IPS-NIHi7 (cell line): ENCODE results near the gene EIF3K.
"Not testable (repeated sequence)": the region's sequence is repeated elsewhere in the genome, so short reads cannot be mapped to it uniquely, and the experiment has no call there.

Experiments used
- DNase-seq: peaks from one replicate; pipeline ENCODE4 v3.0.0; 2012; ENCODE audit warnings: mixed read lengths; ENCODE audit errors: extremely low spot score

EIF3K gene, protein sequence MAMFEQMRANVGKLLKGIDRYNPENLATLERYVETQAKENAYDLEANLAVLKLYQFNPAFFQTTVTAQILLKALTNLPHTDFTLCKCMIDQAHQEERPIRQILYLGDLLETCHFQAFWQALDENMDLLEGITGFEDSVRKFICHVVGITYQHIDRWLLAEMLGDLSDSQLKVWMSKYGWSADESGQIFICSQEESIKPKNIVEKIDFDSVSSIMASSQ

DNA sequence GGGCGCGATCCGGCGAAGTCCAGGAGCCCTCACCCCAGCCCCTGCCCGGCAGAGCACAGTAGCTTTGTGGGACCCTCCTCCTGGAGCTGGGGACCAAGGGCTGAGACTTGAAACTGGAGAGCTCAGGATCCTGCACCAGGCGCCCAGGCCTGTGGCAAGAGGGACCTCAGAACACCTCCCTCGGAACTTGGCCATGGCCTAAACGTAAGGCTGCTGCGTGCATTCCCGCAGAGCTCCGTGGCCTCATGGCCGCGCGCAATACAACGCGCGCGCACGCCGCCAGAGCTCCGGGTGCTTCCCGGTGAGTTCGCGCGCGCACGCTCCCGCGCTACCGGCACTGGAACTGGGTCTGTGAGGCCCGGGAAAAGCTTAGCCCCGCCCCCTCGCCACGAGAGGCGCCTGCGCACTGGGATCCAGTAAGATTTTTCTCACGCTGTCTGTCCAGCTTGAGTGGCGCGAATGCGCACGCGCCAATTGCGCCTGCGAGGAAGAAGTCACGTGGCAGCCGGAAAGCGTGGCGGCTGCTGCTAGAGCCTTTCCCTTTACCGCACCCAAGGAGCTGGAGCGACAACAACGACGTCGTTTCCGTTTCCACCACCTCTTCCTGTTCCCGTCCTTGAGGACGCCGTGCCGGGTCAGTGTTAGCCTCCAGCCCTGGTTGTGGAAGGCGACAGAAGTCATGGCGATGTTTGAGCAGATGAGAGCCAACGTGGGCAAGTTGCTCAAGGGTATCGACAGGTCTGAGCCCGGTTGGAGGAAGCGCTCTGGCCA, at the start of gene EIF3K:
EIF3K (plus strand) TSS at position 599 of the 771 bp plus-strand sequence; CDS start at position 680, 81 bp downstream.
- DNase-seq = peak; percentile 99

DNA sequence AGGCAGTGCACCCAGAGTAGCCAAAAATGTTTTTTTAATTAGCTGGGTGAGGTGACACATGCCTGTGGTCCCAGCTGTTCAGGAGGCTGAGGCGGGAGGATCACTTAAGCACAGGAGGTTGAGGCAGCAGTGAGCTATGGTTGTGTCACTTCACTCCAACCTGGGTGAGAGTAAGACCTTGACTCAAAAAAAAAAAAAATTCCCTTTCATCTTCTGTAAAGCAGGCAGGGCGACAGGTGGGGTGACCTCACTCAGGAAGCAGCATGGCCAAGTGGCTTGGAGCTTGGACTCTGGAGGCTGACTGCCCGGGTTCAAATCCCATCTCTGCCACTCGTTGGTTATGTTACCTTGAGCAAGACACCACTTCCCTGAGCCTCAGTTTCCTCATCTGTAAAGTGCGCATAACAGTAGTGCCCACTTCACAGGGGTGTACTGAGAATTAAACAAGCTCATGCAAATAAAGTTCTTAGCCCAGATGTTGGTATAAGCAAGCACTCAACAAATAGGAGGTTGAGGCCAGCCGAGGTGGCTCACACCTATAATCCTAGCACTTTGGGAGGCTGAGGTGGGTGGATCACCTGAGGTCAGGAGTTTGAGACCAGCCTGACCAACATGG, 49.5 kb upstream of the EIF3K start:
- no peak for DNase-seq

DNA sequence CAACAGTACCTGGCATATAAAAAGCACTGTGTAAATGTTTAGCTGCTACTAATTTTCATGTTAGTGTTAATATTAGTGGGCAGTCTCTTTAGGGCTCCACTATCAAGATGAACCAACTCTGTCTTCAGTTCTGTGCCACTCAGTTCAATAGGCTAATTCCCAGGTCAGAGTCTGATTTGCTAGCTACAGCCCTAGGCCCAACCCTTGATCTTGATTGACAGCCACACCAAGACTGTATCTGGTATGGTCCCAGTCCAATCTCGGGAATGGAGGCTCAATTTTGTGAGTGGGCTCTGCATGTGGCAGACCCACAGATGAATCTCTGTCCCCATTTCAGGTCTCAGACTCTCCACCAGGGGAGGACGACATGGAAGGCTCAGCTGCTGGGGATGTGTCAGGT, 47.3 kb upstream of the EIF3K start:
- DNase-seq = no peak

DNA sequence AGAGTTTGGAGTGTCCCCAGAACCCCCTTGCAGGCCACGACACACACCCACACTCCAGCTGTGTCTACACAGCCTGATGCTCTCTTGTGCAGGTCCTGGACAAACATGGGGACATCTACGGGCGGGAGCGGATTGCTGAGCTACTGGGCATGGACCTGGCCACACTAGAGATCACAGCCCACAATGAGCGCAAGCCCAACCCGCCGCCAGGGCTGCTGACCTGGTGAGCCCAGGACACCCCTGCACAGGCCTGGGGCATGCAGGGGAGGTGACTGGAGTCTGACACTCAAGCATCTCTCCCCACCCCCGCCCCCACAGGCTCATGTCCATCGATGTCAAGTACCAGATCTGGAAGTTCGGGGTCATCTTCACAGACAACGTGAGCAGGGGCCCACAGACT, 41.2 kb upstream of the EIF3K start:
- DNase-seq = no peak

DNA sequence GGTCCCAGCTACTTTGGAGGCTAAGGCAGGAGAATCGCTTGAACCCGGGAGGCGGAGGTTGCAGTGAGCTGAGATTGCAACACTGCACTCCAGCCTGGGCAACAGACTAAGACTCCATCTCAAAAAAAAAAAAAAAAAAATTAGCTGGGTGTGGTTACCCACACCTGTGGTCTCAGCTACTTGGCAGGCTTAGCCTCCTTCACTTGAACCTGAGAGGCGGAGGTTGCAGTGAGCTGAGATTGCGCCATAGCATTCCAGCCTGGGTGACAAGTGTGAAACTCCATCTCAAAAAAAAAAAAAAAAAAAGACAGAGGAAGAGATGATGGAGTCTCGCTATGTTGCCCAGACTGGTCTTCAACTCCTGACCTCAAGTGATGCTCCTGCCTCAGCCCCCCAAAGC, 39.7 kb upstream of the EIF3K start:
- DNase-seq = not testable (repeated sequence)

DNA sequence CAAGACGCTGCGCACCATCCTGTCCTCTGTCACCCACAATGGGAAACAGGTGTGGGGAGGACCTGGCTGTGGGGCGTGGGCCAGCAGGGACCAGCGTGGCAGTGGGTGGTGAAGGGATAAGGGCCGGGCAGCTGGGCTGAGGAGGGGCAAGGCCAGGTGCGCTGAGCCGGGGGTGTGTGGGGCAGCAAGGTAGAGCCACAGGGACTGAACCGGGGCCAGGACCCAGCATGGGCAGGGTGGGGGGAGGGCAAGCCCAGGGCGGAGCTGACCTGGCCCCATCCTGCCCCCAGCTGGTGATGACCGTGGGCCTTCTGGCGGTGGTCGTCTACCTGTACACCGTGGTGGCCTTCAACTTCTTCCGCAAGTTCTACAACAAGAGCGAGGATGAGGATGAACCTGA, 38.9 kb upstream of the EIF3K start:
- DNase-seq = no peak

DNA sequence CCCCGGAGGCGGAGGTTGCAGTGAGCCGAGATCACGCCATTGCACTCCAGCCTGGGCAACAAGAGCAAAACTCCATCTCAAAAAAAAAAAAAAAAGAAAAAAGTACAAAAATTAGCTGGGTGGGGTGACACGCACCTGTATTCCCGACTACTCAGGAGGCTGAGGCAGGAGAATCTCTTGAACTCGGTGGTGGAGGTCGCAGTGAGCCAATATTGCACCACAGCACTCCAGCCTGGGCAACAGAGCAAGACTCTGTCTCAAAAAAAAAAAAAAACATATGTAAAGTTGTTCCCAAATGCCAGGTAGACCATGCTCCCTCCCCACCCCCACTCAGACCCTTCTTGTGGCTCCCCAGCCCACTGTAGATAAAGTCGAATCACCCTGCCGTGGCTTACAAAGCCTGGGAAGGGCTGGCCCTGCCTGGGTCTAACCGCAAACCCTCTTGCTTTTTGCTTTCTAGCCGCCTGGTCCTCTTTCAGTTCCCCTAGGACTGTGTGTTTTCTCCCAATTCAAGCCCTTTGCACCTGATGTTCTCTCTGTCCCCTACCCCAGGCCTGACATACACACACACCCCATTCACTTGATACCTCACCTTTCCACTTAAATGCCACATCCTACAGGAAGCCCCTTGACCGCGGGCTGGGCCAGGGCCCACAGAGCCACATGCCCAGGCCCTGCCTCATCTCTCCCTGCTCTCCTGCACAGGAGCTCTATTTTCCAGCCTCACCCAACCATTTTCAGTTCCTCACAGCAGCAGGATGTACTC, 35.6 kb upstream of the EIF3K start:
- DNase-seq = no peak

DNA sequence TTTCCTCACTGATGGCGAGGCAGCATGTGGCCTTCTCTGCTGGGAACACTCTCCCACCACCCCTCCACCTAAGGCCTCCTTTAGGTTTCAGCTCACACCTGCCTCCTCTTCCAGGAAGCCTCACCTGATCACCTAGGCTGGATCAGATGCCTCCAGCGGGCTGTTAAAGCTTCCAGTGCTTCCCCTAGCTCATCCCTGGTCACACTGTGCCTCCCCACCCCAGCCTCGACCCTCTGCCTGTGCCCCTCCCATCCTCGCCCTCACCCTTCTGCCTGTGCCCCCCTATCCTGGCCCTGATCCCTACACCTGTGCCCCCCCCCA, 35.0 kb upstream of the EIF3K start:
- DNase-seq = no peak

DNA sequence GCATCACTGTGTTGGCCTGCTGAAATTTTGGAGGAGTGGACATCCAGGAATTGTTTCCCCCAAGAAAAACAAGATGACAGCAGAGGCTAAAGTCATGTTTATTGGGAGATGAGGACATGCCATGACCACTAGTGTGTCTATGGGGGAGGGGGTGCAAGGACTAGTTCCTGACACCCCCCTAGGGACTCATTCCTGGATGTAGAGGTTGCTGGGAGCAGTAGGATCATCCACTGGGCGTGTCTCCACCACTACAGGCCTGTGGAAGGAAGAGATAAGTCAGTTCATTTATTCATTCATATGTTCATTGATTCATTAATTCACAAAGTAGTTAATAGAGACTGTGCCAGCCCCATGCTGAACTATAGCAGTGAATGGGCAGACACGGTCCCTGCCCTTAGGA, 31.4 kb upstream of the EIF3K start:
- DNase-seq = no peak

DNA sequence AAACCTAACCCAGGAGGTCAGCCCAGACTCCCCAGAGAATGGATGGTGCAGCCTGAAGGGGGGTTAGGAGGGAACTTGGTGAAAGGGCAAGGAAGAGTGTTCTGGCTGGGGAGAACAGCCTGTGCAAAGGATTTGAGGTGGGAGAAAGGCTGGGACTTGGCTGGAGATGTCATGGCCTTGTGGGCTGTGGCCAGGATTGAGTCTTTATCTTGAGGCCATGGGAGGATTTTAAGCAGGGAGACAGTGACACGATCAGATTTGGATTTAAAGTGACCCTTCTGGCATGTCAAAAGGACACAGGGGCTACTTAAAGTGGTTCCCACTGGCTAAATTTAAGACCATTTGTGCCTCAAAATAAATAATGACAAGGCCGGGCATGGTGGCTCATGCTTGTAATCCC, 30.9 kb upstream of the EIF3K start:
- no peak for DNase-seq

DNA sequence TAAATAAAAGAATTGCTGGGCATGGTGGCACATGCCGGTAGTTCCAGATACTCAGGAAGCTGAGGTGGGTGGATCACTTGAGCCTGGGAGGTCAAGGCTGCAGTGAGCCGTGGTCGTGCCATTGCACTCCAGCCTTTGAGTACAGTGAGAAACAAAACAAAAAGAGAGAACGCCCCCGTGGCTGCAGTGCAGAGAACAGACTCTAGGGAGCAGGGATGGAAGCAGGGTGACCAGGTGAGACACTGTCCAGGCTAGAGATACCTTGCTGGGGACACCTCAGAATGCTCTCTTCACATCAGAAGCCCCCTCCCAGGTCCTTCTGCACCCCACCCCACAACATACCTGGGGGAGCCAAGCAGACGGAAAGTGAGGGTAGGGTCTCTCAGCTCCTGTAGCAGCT, 26.0 kb upstream of the EIF3K start:
- DNase-seq = peak; percentile 42

DNA sequence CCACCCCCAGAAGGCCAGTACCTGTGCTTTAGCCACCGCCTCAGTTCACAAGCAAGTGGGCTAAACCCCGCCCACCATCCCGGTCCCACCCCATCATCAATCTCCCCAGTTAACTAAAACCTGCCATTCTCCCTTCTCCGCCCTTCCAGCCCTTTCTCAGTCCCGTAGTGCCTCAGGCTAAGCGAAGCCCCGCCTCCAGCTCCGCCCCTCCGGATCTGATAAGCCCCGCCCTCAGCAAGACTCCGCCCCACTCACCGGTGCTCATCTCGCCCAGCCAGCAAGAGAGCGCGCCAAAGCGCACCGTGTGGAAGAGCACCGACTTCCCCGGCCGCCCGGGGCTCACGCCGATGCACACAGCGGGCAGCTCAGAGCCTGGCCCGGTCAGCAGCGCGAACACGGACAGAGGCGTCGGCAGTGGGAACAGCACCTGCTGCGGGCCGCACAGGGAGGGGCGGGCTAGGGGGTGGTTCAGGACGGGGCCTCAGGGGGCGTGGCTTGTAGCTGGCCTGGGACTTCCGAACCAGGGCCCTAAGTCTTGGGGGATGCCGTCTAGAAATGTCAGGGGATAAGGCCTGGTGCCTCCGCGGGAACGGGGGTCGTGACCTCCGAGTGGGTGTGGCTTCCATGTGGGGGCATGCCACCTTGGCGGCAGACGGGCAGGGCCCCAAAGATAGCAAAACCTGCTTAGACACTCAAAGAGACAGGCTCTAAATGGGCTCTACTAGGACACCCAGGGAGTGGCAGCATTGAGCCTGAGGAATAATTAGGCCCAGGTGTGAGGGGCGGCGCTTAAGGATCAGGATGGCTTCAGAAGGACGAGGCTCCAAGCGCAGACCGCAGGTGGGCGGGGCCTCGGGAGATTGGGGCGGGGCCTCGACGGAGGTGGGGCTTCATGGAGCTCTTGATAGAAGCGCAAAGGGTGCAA, 22.7 kb upstream of the EIF3K start:
- peak; percentile 95 for DNase-seq

DNA sequence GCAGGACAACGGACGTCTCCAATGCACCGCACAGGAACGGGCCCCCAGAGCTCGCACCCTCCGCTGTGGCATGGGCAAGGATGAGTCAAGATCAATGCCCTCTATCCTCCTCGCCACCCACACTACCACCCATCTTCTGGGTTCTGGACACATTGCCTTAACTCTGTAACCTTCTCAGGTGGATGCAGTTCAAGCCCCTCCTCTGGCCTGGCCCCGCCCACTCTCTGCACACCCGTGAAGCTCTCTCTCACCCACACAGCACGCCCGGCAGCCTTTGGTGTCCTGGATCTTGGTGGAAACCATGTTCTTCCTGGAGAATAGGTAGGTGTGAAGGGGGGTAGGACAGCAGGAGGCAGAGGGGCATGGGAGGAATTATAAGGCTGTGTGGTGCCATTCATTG, 21.9 kb upstream of the EIF3K start:
- DNase-seq = no peak

DNA sequence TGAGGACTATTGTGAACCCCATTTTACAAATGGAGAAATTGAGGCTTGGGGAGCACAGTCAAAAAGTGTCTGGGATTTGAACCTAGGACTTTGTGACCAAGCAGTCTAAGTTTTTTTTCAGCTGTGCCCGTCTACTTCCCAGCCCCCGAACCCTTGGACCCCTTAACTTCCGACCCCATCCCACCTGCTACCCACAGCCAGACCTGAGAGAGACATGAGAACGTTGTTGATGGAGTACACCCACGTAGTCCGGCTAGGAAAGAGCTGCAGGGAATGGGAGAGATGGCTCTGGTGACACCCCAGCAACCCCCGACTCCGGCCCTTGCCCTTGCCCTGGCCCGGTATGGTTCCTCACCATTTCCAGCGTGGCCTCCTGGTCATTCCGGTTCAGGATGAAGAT, 19.3 kb upstream of the EIF3K start:
- no peak for DNase-seq

DNA sequence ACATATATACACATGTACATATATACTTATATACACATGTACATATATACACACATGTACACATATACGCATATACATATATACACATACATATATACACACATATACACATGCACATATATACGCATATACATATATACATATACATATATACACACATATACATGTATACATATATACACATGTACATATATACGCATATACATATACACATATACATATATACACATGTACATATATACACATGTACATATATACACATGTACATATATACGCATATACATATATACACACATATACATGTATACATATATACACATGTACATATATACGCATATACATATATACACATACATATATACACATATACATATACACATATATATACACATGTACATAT, 16.1 kb upstream of the EIF3K start:
- not testable (repeated sequence) for DNase-seq

DNA sequence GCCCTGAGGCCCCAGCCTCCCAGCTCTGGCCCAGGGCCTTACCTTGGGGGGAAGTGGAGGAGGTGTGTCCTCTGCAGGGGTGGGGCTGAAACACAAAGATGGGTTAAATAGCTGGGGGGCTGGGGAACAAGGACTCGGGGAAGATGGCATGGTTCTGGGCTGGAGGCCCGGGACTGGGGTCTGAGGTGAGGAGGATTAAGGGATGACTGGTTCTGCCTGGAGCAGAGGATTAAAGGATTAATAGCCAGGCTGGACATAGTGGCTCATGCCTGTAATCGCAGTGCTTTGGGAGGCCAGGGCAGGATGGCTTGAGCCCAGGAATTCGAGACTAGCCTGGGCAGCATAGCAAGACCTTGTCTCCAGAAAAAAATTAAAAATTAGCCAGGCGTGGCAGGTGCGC, 12.9 kb upstream of the EIF3K start:
- no peak for DNase-seq

DNA sequence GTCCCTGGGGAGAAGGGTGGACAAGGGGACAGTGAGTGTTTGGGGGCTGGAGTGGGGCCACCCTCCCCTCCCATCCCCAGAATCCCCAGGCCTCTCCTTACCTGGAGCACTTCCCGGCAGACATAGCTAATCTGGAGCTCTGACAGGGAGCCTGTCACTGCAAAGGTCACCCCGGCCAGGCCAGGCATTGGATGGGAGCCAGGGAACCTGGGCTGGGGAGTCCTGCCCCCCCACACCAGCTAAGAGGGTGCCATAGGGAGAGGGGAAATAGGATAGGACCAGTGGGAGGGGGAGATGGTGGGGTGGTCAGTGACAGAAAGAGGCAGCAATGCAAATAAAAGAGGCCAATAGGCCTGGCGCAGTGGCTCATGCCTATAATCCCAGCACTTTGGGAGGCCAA, 4.7 kb upstream of the EIF3K start:
- no peak for DNase-seq

DNA sequence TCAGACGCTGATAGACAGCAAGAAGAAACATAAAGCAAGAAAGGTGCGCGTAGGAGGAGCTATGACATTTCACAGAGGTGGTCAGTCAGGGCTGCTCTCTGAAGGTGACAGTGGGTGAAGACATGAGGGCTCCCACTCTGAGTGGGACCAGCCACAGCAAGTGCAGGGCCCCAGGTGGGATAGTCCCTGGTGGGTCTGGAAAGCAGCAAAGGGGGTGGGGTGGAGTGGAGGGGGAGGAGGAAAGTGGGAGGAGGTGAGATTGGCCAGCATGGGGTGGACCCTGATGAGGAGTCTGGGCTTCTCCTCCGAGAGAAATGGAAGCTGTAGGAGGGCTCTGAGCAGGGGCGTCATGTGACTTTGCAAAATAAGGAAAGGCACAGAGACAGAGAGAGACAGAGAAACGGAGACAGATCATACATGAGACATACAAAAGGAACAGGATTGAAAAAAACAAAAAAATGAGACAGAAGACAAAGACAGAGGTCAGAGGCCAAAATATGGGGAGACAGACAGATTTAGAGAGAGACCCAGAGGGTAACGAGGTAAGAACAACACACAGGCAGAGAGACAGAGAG, 3.9 kb upstream of the EIF3K start:
- DNase-seq = no peak

DNA sequence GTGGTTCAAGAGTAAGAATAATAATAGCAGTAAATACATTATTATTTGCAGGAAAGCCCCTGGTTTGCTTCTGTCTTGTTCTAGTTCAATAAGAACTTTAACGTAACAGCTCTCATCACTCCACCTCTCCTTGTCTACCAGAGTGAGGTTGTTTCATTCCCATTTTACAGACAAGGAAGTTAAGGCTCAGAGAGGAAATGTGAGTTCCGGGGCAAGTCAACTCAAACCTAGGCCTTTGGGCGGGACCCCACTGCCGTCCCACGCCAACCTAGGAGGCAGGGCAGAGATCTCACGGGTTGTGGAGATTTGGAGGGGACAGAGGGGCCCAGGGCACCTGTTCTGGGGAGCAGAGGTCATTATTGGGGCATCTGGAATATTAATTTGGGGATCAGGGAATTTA, 2.7 kb upstream of the EIF3K start:
- no peak for DNase-seq

DNA sequence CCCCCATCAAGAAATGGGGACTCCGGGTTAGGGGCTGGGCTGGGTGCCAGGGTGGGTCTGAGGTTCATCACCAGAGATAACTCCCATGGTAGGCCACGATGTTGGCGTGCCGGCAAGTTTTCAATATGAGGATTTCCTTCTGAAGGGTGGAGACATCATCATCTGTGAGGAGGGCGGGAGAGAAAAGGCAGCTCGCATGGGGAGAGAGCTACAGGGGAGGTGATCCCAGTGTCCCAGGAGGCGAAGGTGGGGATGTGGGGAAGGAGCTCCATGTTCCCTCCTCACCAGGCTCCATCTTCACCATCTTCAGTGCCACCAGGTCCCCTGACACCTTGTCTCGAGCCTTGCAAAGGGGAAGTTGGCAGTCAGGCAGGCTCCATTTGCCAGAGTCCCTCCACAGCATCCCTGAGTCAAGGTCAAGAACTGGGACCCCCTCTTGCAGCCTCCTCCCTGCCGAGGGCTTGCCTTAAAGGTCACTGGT, 1.7 kb upstream of the EIF3K start:
- DNase-seq = no peak
